ENCODE measurements around the gene SBF2.
"Not testable (repeated sequence)": the region's sequence is repeated elsewhere in the genome, so short reads cannot be mapped to it uniquely, and the experiment has no call there.

SBF2 gene

GRCh38 chr11:9951807-9952206 is 342.2 kb downstream of the SBF2 start:
- no peak for DNase-seq (ENCODE audit: low spot score)

- no peak for DNase-seq (ENCODE audit: low spot score)
Observed at GRCh38 chr11:9950462-9950861, 343.6 kb downstream of the SBF2 start.

GRCh38 chr11:9947231-9947864 is 346.7 kb downstream of the SBF2 start:
- no peak for DNase-seq (ENCODE audit: low spot score)

GRCh38 chr11:9945680-9946079 is 348.3 kb downstream of the SBF2 start:
- not testable (repeated sequence) for DNase-seq (ENCODE audit: low spot score)

- no peak for DNase-seq (ENCODE audit: low spot score)
Observed at GRCh38 chr11:9943386-9944110, 350.5 kb downstream of the SBF2 start.

- DNase-seq (ENCODE audit: low spot score): no peak
Observed at GRCh38 chr11:9941991-9942390, 352.0 kb downstream of the SBF2 start.

- not testable (repeated sequence) for DNase-seq (ENCODE audit: low spot score)
Observed at GRCh38 chr11:9939150-9939549, 354.9 kb downstream of the SBF2 start.

- no peak for DNase-seq (ENCODE audit: low spot score)
Observed at GRCh38 chr11:9936754-9937153, 357.3 kb downstream of the SBF2 start.

GRCh38 chr11:9932843-9933242 is 361.2 kb downstream of the SBF2 start:
- DNase-seq (ENCODE audit: low spot score): not testable (repeated sequence)

GRCh38 chr11:9930562-9931331 is 363.3 kb downstream of the SBF2 start:
- DNase-seq (ENCODE audit: low spot score): not testable (repeated sequence)

GRCh38 chr11:9927670-9928069 is 366.3 kb downstream of the SBF2 start:
- no peak for DNase-seq (ENCODE audit: low spot score)

- no peak for DNase-seq (ENCODE audit: low spot score)
Observed at GRCh38 chr11:9923280-9923679, 370.7 kb downstream of the SBF2 start.

GRCh38 chr11:9922806-9923205 is 371.2 kb downstream of the SBF2 start:
- no peak for DNase-seq (ENCODE audit: low spot score)

GRCh38 chr11:9916480-9916879 is 377.5 kb downstream of the SBF2 start:
- no peak for DNase-seq (ENCODE audit: low spot score)

- no peak for DNase-seq (ENCODE audit: low spot score)
Observed at GRCh38 chr11:9914064-9914463, 380.0 kb downstream of the SBF2 start.

GRCh38 chr11:9905960-9906791 is 387.8 kb downstream of the SBF2 start:
- DNase-seq (ENCODE audit: low spot score): peak; percentile 75

- peak; percentile 3 for DNase-seq (ENCODE audit: low spot score)
Observed at GRCh38 chr11:9905501-9905951, 388.5 kb downstream of the SBF2 start.

GRCh38 chr11:9903579-9903978 is 390.4 kb downstream of the SBF2 start:
- DNase-seq (ENCODE audit: low spot score): no peak

- DNase-seq (ENCODE audit: low spot score): no peak
Observed at GRCh38 chr11:9901943-9902342, 392.1 kb downstream of the SBF2 start.

GRCh38 chr11:9900253-9900652 is 393.8 kb downstream of the SBF2 start:
- not testable (repeated sequence) for DNase-seq (ENCODE audit: low spot score)

- DNase-seq (ENCODE audit: low spot score): no peak
Observed at GRCh38 chr11:9899676-9900075, 394.3 kb downstream of the SBF2 start.

GRCh38 chr11:9896902-9897301 is 397.1 kb downstream of the SBF2 start:
- no peak for DNase-seq (ENCODE audit: low spot score)
